ENCODE data around the gene FAM120B. TPM values are rescaled to one million over a fixed set of nuclear protein-coding genes. Genes with fewer than 3 reads are reported as not detected.

Gene FAM120B
- total RNA-seq, 1 donor from 2014 or later = 25.2 TPM

GRCh38 chr6:170284126-170284773 lies 22.3 kb upstream of the FAM120B start:
- intact Hi-C loops (cut with micrococcal nuclease) = no loop called here

GRCh38 chr6:170284866-170285469 lies 21.6 kb upstream of the FAM120B start:
- intact Hi-C loops (cut with micrococcal nuclease) = no loop called here

GRCh38 chr6:170285482-170285881 lies 21.1 kb upstream of the FAM120B start:
- intact Hi-C loops (cut with micrococcal nuclease) = no loop called here

GRCh38 chr6:170286246-170286933 lies 20.2 kb upstream of the FAM120B start:
- intact Hi-C loops (cut with micrococcal nuclease) = no loop called here

- intact Hi-C loops (cut with micrococcal nuclease) = no loop called here
Measured at GRCh38 chr6:170286934-170287265, 19.7 kb upstream of the FAM120B start.

GRCh38 chr6:170287371-170287876 lies 19.1 kb upstream of the FAM120B start:
- intact Hi-C loops (cut with micrococcal nuclease) = no loop called here

- intact Hi-C loops (cut with micrococcal nuclease) = no loop called here
Measured at GRCh38 chr6:170288091-170288631, 18.4 kb upstream of the FAM120B start.

- intact Hi-C loops (cut with micrococcal nuclease) = no loop called here
Measured at GRCh38 chr6:170288852-170289179, 17.7 kb upstream of the FAM120B start.

GRCh38 chr6:170289180-170289931 lies 17.2 kb upstream of the FAM120B start:
- intact Hi-C loops (cut with micrococcal nuclease) = no loop called here

- intact Hi-C loops (cut with micrococcal nuclease) = loop anchor here (2.0 to 10.0 kb wide), 5 partner anchors 17 to 498 kb away; no protein-coding TSS in a partner anchor
Measured at GRCh38 chr6:170289951-170290295, 16.6 kb upstream of the FAM120B start.

- intact Hi-C loops (cut with micrococcal nuclease) = loop anchor here (2.0 to 10.0 kb wide), 5 partner anchors 18 to 498 kb away; no protein-coding TSS in a partner anchor
Measured at GRCh38 chr6:170290296-170291128, 16.0 kb upstream of the FAM120B start, which contains the start of gene DLL1. Gene DLL1, minus strand, starts transcription at chr6:170291078. Its CDS starts 939 bp downstream, at chr6:170290139.

- intact Hi-C loops (cut with micrococcal nuclease) = loop anchor here (2.0 to 10.0 kb wide), 6 partner anchors 15 to 499 kb away; partner anchors contain the start of gene FAM120B
Measured at GRCh38 chr6:170291271-170292110, 15.1 kb upstream of the FAM120B start.

- intact Hi-C loops (cut with micrococcal nuclease) = loop anchor here (2.0 to 10.0 kb wide), 5 partner anchors 15 to 500 kb away; partner anchors contain the start of gene FAM120B
Measured at GRCh38 chr6:170292111-170292406, 14.5 kb upstream of the FAM120B start.

- intact Hi-C loops (cut with micrococcal nuclease) = loop anchor here (2.0 to 10.0 kb wide), 5 partner anchors 14 to 500 kb away; partner anchors contain the start of gene FAM120B
Measured at GRCh38 chr6:170292407-170293158, 14.0 kb upstream of the FAM120B start.

GRCh38 chr6:170293341-170294231 lies 13.0 kb upstream of the FAM120B start:
- intact Hi-C loops (cut with micrococcal nuclease) = loop anchor here (2.0 to 10.0 kb wide), 5 partner anchors 13 to 501 kb away; partner anchors contain the start of gene FAM120B

GRCh38 chr6:170294298-170294730 lies 12.2 kb upstream of the FAM120B start:
- intact Hi-C loops (cut with micrococcal nuclease) = loop anchor here (5.0 to 10.0 kb wide), 4 partner anchors 300 to 502 kb away; no protein-coding TSS in a partner anchor

GRCh38 chr6:170294813-170295509 lies 11.6 kb upstream of the FAM120B start:
- intact Hi-C loops (cut with micrococcal nuclease) = loop anchor here (5.0 to 10.0 kb wide), 4 partner anchors 300 to 503 kb away; no protein-coding TSS in a partner anchor
